Heart left ventricle (tissue), 13 donors: ENCODE measurements around the gene NIPBL.

Experiments
- POLR2A ChIP-seq, 2 donors: fragments of 450-650 bp; IDR thresholded peaks; one replicate each; pipeline ENCODE4 v1.6.1; 2017; ENCODE audit warnings: antibody characterized with exemption in 2 of 2, mild to moderate bottlenecking in 2 of 2, moderate library complexity in 2 of 2
- TF ChIP-seq, protein P1 (sequence below), 12 donors: fragments of 200-600 bp; sonication (generic) in 4 of 12; IDR thresholded peaks; one replicate each; pipeline versions ENCODE4 v1.5.0 to v1.8.0; 2018 to 2022; ENCODE audit warnings: antibody characterized with exemption in 12 of 12, mild to moderate bottlenecking in 5 of 12
- donor health status: ischemic (EF 13 %, LVEDD 7.1; RV severe dilation, severe dysfunction).
- donor health status: DM: no; HTN: yes; CAD: no.
- donor health status: DM: no; HTN: no; CAD: no.
- donor health status: ischemic (EF 25% LVEDD 6.9; RV normal size, moderate dysfunction).
- donor health status: ischemic (EF 25% LVEDD 5.7; RV mildly dilated, moderate dysfunction).
- donor health status: ischemic (EF 35%, LVEDD 5.7; RV mildly dilated, moderate dysfunction).
- donor health status: nonischemic (EF 11% LVEDD 7.7; RV severe dilation, severe dysfunction).
- donor health status: DM: yes; HTN: yes; CAD: no.
- donor health status: PGD.
- donor health status: ischemic (EF 29% LVEDD 5.4; RV normal size, mild dysfunction).
- donor health status: nonischemic (EF 23%, LVEDD 6.1; RV moderate dilation, normal function).

DNA sequence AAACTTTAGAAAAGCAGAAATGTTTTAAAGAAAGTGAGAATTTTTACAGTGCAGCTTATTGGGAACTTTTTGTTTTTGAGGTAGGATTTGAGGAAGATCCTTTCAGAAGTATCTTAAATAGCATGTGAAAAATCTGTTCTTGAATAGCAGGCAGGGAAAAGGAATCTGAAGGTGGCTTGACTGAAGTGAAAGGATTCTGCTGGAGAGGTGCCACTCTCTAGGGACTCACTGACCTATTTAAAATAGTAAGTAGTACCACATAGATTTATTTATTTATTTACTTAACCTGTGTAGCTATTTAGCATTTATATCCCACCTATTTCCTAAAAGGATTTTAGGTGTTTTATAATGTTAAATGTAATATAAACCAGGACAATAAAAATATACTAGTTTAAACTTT lies 69.1 kb downstream of the NIPBL start:
- TF ChIP-seq, protein P1, sequence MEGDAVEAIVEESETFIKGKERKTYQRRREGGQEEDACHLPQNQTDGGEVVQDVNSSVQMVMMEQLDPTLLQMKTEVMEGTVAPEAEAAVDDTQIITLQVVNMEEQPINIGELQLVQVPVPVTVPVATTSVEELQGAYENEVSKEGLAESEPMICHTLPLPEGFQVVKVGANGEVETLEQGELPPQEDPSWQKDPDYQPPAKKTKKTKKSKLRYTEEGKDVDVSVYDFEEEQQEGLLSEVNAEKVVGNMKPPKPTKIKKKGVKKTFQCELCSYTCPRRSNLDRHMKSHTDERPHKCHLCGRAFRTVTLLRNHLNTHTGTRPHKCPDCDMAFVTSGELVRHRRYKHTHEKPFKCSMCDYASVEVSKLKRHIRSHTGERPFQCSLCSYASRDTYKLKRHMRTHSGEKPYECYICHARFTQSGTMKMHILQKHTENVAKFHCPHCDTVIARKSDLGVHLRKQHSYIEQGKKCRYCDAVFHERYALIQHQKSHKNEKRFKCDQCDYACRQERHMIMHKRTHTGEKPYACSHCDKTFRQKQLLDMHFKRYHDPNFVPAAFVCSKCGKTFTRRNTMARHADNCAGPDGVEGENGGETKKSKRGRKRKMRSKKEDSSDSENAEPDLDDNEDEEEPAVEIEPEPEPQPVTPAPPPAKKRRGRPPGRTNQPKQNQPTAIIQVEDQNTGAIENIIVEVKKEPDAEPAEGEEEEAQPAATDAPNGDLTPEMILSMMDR (IDR thresholded peaks at IDR 0.05): no peak
- TF ChIP-seq POLR2A (IDR thresholded peaks at IDR 0.05): no peak
